T-helper 1 cell treated with Interleukin-12 subunit alpha and Interleukin-12 subunit beta and Interleukin-4 antibody, amounts not matched to agents 30 μg/mL and 1 μg/mL, for 36 hours (primary cell): Measurements from ENCODE around the gene EMC1.
A peak's percentile ranks its signal among the peaks of the same experiment; 100 is the strongest.
"Not testable (repeated sequence)": the region's sequence is repeated elsewhere in the genome, so short reads cannot be mapped to it uniquely, and the experiment has no call there.

Source experiments
- H3K27ac Mint-ChIP-seq: one replicate; pipeline ENCODE4 v1.8.0; 2021; ENCODE audit warnings: mild to moderate bottlenecking, mixed read lengths
- H3K27me3 Mint-ChIP-seq: one replicate; pipeline ENCODE4 v1.8.0; 2021; ENCODE audit warnings: low read depth, mixed read lengths
- H3K36me3 Mint-ChIP-seq: one replicate; pipeline ENCODE4 v1.8.0; 2021; ENCODE audit warnings: low read depth, mixed read lengths
- H3K4me1 Mint-ChIP-seq: one replicate; pipeline ENCODE4 v1.8.0; 2021; ENCODE audit warnings: low read depth, mixed read lengths
- H3K4me3 Mint-ChIP-seq: one replicate; pipeline ENCODE4 v1.8.0; 2021; ENCODE audit warnings: mild to moderate bottlenecking, moderate library complexity, mixed read lengths
- H3K9me3 Mint-ChIP-seq: one replicate; pipeline ENCODE4 v1.8.0; 2021; ENCODE audit warnings: mixed read lengths

Gene EMC1

DNA sequence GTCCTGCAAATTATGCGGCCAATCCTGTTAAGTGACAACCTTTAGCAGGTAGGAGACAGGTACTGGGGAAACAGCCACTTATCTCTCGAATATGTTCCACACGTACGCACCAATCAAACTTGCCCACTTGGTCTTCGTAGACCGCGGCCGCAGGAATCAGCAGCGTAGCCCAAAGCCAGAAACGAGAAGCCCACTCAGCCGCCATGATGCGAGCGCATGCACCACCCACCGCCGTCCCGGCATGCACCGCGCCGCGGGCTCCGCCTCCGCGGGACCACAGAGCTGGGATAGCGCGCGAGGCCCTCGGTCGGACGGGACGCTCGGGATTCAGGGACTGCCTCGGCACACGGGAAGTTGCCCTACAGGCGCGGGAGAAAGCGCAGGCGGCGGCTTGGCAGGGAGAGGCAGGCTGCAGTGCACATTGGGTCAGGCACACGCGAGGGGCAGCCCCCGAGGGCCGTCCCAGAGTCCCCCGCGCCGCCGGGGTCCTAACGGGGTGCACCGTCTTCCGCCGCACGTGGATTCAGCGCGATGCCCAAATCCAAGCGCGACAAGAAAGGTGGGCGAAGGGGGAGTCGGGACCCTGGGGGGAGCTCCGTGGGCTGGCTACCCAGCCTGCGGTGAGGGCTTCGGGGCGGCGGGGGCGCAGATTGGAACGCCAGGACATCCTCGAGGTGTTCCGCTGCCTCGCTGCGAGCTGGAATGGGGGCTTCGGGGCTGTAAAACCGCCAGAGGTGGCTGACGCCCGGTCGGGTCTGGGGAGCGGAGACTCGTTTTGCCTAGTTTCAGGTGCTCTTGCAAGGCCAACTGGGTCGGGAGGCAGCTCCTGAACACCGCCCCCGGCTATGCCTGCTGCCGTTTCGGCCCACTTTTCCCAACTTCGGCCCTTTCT, at the start of gene EMC1, which contains the start of gene MRTO4:
Gene EMC1, minus strand, starts transcription at position 220 of the 892 bp plus-strand sequence. Its CDS starts 15 bp downstream, at position 205.
Gene MRTO4, plus strand, starts transcription at position 501 of the 892 bp plus-strand sequence. Its CDS starts 31 bp downstream, at position 532.
- Mint-ChIP-seq H3K36me3 (no peaks in the 10 kb centered on the region), H3K4me1 (peaks cover 17% of the 10 kb centered on the region), H3K27me3 (no peaks in the 10 kb centered on the region), H3K4me3 (peak within 1 kb of the TSS; percentile 91), H3K27ac (peak within 1 kb of the TSS; percentile 92), H3K9me3 (no peaks in the 10 kb centered on the region)

DNA sequence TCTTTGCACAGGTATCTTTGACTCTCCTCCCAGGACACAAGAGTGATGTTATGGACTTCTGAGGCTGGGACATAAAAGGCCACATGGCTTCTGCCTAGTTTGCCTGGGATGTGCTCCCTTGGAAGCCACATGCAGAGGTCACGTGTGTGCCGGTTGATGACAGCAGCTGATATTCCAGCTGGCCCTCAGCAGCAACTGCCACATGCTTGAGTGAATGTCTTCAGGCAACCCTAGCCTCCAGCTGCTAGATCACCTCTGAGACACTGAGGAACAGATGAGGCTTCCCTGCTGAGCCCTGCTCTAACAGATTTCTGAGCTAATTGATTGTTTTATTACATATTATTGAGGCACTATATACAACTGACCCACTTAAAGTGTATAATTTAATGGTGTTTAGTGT, 48.9 kb upstream of the EMC1 start:
- peaks cover 15% of the 10 kb centered on the region for H3K9me3 Mint-ChIP-seq
- H3K27ac Mint-ChIP-seq, result no peak overlapping the region
- peaks cover 9% of the 10 kb centered on the region for H3K36me3 Mint-ChIP-seq
- no peaks in the 10 kb centered on the region for H3K27me3 Mint-ChIP-seq
- H3K4me3 Mint-ChIP-seq, result no peak overlapping the region
- no peaks in the 10 kb centered on the region for H3K4me1 Mint-ChIP-seq

- Mint-ChIP-seq H3K36me3 (peaks cover 11% of the 10 kb centered on the region), H3K9me3 (peaks cover 49% of the 10 kb centered on the region), H3K27ac (no peak overlapping the region), H3K4me3 (no peak overlapping the region), H3K27me3 (peaks cover 3% of the 10 kb centered on the region), H3K4me1 (no peaks in the 10 kb centered on the region)
Observed at GRCh38 chr1:19294638-19295037, 43.3 kb upstream of the EMC1 start.

GRCh38 chr1:19289244-19289643, 37.9 kb upstream of the EMC1 start:
- Mint-ChIP-seq H3K27ac (no peak overlapping the region), H3K9me3 (peaks cover 26% of the 10 kb centered on the region), H3K36me3 (peaks cover 5% of the 10 kb centered on the region), H3K27me3 (peaks cover 14% of the 10 kb centered on the region), H3K4me1 (no peaks in the 10 kb centered on the region), H3K4me3 (peak overlapping the region; percentile 2)

GRCh38 chr1:19288324-19289241, 37.3 kb upstream of the EMC1 start, which contains the start of gene AKR7A3:
Gene AKR7A3, minus strand, starts transcription at chr1:19288770. Its CDS starts 61 bp downstream, at chr1:19288709.
- H3K9me3 Mint-ChIP-seq, result peaks cover 21% of the 10 kb centered on the region
- peak within 1 kb of the TSS; percentile 54 for H3K4me3 Mint-ChIP-seq
- H3K27ac Mint-ChIP-seq, H3K36me3 Mint-ChIP-seq, H3K4me1 Mint-ChIP-seq: not testable (repeated sequence)
- peaks cover 14% of the 10 kb centered on the region for H3K27me3 Mint-ChIP-seq

DNA sequence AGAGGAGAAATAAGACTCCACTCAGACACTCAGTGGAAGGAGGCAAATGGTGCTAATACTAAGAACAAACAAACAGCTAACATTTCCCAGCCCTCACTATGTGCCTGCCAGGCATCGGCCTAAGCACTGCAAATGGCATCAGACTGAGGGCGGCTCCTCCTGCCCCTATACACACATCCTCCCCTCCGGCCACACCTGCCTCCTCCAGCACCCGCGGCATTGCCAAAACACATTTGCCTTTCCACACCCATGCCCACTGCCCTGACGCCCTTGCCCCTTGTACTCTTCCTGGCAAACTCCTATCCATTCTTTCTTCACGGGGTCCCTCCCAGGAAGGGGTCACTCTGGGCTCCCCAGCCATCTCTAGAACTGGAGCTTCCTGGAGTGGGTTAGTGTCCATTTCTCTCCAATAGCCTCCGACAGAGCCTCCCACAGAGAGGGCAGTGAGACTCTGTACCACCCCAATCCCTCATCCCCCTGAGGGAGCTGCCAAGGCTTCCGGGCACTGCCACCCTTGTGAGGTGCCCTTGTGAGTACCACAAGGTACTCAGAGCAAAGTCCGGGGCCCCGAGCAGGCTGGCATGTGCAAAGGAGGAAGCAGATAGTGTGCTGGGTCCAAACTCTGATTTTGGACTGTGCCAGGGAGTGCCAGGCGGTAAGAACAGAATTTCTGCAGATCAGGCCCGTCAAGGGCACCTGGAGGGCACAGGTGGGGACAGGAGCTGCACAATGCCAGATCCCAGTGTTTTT, 36.3 kb upstream of the EMC1 start:
- Mint-ChIP-seq H3K27ac (no peak overlapping the region), H3K4me3 (peak overlapping the region; percentile 54), H3K36me3 (peaks cover 4% of the 10 kb centered on the region), H3K9me3 (peaks cover 13% of the 10 kb centered on the region), H3K27me3 (peaks cover 14% of the 10 kb centered on the region), H3K4me1 (no peaks in the 10 kb centered on the region)

GRCh38 chr1:19285807-19286206, 34.5 kb upstream of the EMC1 start:
- peaks cover 14% of the 10 kb centered on the region for H3K27me3 Mint-ChIP-seq
- H3K9me3 Mint-ChIP-seq, H3K36me3 Mint-ChIP-seq, H3K4me1 Mint-ChIP-seq, H3K27ac Mint-ChIP-seq, H3K4me3 Mint-ChIP-seq: not testable (repeated sequence)

DNA sequence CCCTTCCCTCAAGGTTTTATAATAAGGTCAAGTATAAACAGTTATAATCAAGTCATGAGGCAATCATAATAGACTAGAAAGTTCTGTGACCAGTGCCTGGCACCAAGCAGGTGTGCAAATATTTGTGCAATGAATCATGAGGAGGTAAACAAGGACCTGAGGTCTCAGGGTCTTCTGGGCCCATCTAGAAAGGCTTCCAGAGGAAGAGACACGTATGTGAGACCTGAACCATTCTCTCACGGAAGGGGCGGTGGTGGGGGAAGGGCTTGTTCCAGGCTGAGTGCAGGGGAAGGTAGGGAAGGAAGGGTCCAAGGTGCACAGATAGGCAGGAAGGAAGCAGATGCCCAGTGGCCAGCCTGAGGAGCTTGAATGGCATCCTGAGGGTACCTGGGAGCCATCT, 34.0 kb upstream of the EMC1 start:
- H3K27me3 Mint-ChIP-seq, result peaks cover 14% of the 10 kb centered on the region
- not testable (repeated sequence) for H3K4me3 Mint-ChIP-seq, H3K4me1 Mint-ChIP-seq, H3K27ac Mint-ChIP-seq, H3K36me3 Mint-ChIP-seq, H3K9me3 Mint-ChIP-seq

- peaks cover 4% of the 10 kb centered on the region for H3K9me3 Mint-ChIP-seq
- H3K27me3 Mint-ChIP-seq, result peaks cover 13% of the 10 kb centered on the region
- no peaks in the 10 kb centered on the region for H3K4me1 Mint-ChIP-seq
- no peak overlapping the region for H3K27ac Mint-ChIP-seq
- H3K36me3 Mint-ChIP-seq, result peaks cover 2% of the 10 kb centered on the region
- H3K4me3 Mint-ChIP-seq, result no peak overlapping the region
Observed at GRCh38 chr1:19284881-19285280, 33.6 kb upstream of the EMC1 start.

DNA sequence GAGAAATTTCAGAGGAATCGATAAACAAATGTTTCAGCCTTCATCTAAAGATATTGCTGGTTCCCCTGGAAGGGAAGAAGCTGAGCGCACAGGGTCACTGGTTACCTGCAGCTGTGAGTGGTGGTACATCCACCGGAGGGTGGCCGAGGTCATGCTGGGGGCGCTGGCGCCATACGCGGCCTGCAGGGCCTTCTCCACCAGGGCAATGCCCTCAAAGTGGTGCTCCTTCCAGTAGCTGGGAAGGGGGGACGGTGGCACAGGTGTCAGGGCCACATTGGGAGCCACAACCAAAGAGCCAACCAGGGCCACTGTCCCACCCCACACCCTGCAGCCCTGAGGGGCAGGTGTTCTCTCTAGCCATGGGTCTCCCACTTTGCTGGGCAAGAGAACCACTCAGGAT, 32.6 kb upstream of the EMC1 start:
- no peak overlapping the region for H3K4me3 Mint-ChIP-seq
- H3K9me3 Mint-ChIP-seq, result no peaks in the 10 kb centered on the region
- no peaks in the 10 kb centered on the region for H3K4me1 Mint-ChIP-seq
- H3K36me3 Mint-ChIP-seq, result peaks cover 2% of the 10 kb centered on the region
- peaks cover 4% of the 10 kb centered on the region for H3K27me3 Mint-ChIP-seq
- H3K27ac Mint-ChIP-seq, result no peak overlapping the region

DNA sequence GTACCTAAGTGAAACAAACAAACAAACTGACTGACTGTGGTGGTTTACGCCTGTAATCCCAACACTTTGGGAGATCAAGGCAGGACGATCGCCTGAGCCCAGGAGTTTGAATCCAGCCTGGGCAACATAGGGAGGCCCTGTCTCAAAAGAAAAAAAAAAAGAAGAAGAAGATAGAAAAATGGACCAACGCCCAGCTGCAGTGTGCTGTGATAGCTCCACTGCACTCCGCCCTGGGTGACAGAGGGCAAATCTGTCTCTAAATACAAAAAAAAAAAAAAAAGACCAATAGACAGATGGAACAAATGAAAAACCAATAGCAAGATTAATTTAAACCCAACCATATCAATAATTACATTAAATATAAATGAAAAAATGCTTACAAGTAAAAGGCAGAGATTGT, 23.3 kb upstream of the EMC1 start:
- Mint-ChIP-seq H3K27ac (no peak overlapping the region), H3K9me3 (peaks cover 9% of the 10 kb centered on the region), H3K36me3 (peaks cover 5% of the 10 kb centered on the region), H3K4me3 (no peak overlapping the region), H3K4me1 (no peaks in the 10 kb centered on the region), H3K27me3 (peaks cover 17% of the 10 kb centered on the region)

GRCh38 chr1:19273844-19274531, 22.7 kb upstream of the EMC1 start:
- not testable (repeated sequence) for H3K27ac Mint-ChIP-seq, H3K4me3 Mint-ChIP-seq, H3K9me3 Mint-ChIP-seq, H3K4me1 Mint-ChIP-seq, H3K36me3 Mint-ChIP-seq
- peaks cover 17% of the 10 kb centered on the region for H3K27me3 Mint-ChIP-seq

DNA sequence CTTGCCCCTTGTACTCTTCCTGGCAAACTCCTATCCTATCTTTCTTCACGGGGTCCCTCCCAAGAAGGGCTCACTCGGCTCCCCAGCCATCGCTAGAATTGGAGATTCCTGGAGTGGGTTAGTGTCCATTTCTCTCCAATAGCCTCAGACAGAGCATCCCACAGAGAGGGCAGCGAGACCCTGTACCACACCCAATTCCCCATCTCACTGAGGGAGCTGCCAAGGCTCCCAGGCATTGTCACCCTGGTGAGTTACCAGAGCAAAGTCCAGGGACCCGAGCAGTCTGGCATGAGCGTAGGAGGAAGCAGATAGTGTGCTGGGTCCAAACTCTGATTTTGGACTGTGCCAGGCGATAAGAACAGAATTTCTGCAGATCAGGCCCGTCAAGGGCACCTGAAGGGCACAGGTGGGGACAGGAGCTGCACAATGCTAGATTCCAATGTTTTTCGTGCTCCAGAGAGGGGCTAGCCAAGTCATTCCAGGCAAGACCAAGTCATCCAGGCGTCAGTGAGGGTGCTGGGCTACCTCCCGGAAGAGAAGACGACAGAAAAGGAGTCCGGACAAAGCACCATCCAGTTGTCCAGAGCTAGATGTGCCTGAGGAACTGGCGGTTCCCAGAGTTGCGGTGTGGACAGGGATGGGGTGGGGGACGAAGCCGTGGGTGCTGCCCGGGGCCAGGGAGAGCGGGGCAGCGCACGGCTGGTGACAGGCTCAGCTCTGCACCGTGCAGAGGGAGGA, 22.0 kb upstream of the EMC1 start:
- H3K4me3 Mint-ChIP-seq, result no peak overlapping the region
- H3K4me1 Mint-ChIP-seq, result no peaks in the 10 kb centered on the region
- peaks cover 17% of the 10 kb centered on the region for H3K27me3 Mint-ChIP-seq
- H3K27ac Mint-ChIP-seq, result no peak overlapping the region
- peaks cover 9% of the 10 kb centered on the region for H3K9me3 Mint-ChIP-seq
- H3K36me3 Mint-ChIP-seq, result peaks cover 5% of the 10 kb centered on the region
